HCT116 (cell line): ENCODE results near the gene HAO2. TPM values are rescaled to one million over a fixed set of nuclear protein-coding genes. Genes with fewer than 3 reads are reported as not detected.

ENCODE experiments used
- ATAC-seq: fragments of 200-7000 bp; cut with Tn5 transposase; 2 replicates; pipeline ENCODE4 v1.9.1; 2020; ENCODE audit warnings: mild to moderate bottlenecking, moderate library complexity
- BruUV-seq: library from RNA; stranded (reverse); fragments of 400-500 nt; replicated peaks from 2 replicates; lab custom pipeline; 2021; lab: Mats Ljungman, UMichigan
- CTCF ChIA-PET: fragments of 300-600 bp; sonication (Branson Sonifier 250); formaldehyde crosslinking; loops from one replicate; lab custom pipeline; 2021; ENCODE audit warnings: antibody characterized with exemption; lab: Charles Lee
- POLR2A ChIA-PET: fragments of 300-600, 350-600 bp; sonication (Branson Sonifier 250); formaldehyde crosslinking; loops from one replicate; lab custom pipeline; 2021; ENCODE audit warnings: antibody characterized with exemption; lab: Charles Lee
- RAD21 ChIA-PET, 2 experiments: fragments of 300-600 bp; sonication (Branson Sonifier 250); formaldehyde crosslinking; loops; one replicate each; lab custom pipeline; 2023; ENCODE audit warnings: low total read pairs in 2 of 2; ENCODE audit not compliant: uncharacterized antibody in 2 of 2, unreplicated experiment in 2 of 2, low non-redundant PET in 1 of 2; lab: Charles Lee
- DNase-seq: peaks from one replicate; pipeline ENCODE4 v3.0.0-alpha.2; 2010; ENCODE audit warnings: low read depth, low spot score
- H2AFZ ChIP-seq: fragments of 200-600 bp; shearing (Covaris generic), sonication (generic); 2 replicates; pipeline ENCODE4 v1.6.1; 2017; ENCODE audit warnings: low read depth, mixed run types, mixed read lengths, antibody characterized with exemption, low read length; ENCODE audit not compliant: poor library complexity, severe bottlenecking
- H3K27ac ChIP-seq: 2 replicates; pipeline ENCODE4 v1.5.1; 2012; ENCODE audit warnings: low read depth, low read length
- H3K27me3 ChIP-seq: fragments of 200-600 bp; sonication (generic); 2 replicates; pipeline ENCODE4 v1.6.1; 2016; ENCODE audit warnings: mixed run types, low read length, mixed read lengths; ENCODE audit not compliant: insufficient read depth
- H3K36me3 ChIP-seq, 2 experiments: fragments of 200-500 bp in 1 of 2; fragments of 200-600 bp in 1 of 2; sonication (Bioruptor generic) in 1 of 2; sonication (generic) in 1 of 2; 2 replicates each; pipeline versions ENCODE4 v1.5.1 to v1.6.1; 2014 to 2016; ENCODE audit warnings: low read length in 2 of 2, inconsistent platforms in 1 of 2, mixed read lengths in 1 of 2, mixed run types in 1 of 2; ENCODE audit not compliant: insufficient read depth in 2 of 2, control insufficient read depth in 1 of 2
- H3K4me1 ChIP-seq, 2 experiments: fragments of 200-600 bp in 1 of 2; sonication (generic) in 1 of 2; 2 replicates each; pipeline versions ENCODE4 v1.5.1 to v1.6.1; 2012 to 2017; ENCODE audit warnings: low read length in 2 of 2, inconsistent platforms in 1 of 2, mild to moderate bottlenecking in 1 of 2, mixed read lengths in 1 of 2, mixed run types in 1 of 2, moderate library complexity in 1 of 2; ENCODE audit not compliant: insufficient read depth in 2 of 2, control insufficient read depth in 1 of 2
- H3K4me2 ChIP-seq: fragments of 200-600 bp; sonication (generic); 2 replicates; pipeline ENCODE4 v1.6.1; 2017; ENCODE audit warnings: mixed run types, low read length, mixed read lengths
- H3K4me3 ChIP-seq, 2 experiments: fragments of 200-600 bp in 1 of 2; sonication (generic) in 1 of 2; replicated peaks in 1 of 2; 2 replicates each; pipeline ENCODE4 v1.5.1; 2011 to 2016; ENCODE audit warnings: low read length in 2 of 2, control low read depth in 1 of 2, low read depth in 1 of 2, mild to moderate bottlenecking in 1 of 2, mixed read lengths in 1 of 2, mixed run types in 1 of 2
- H3K79me2 ChIP-seq: fragments of 200-600 bp; sonication (generic); 2 replicates; pipeline ENCODE4 v1.6.1; 2017; ENCODE audit warnings: mild to moderate bottlenecking, mixed run types, low read length, moderate library complexity, mixed read lengths; ENCODE audit not compliant: insufficient read depth
- H3K9ac ChIP-seq: fragments of 200-600 bp; sonication (generic); 2 replicates; pipeline ENCODE4 v1.6.1; 2016; ENCODE audit warnings: low read length, mixed read lengths
- H3K9me2 ChIP-seq: fragments of 200-600 bp; sonication (generic), shearing (Covaris generic); 2 replicates; pipeline ENCODE4 v1.6.1; 2017; ENCODE audit warnings: mixed run types, mild to moderate bottlenecking, moderate library complexity; ENCODE audit not compliant: insufficient read depth
- H3K9me3 ChIP-seq, 2 experiments: fragments of 200-500 bp in 1 of 2; fragments of 200-600 bp in 1 of 2; sonication (Bioruptor generic) in 1 of 2; sonication (generic) in 1 of 2; 2 replicates each; pipeline ENCODE4 v1.6.1; 2014 to 2017; ENCODE audit warnings: low read length in 2 of 2, mixed read lengths in 2 of 2, inconsistent platforms in 1 of 2, low read depth in 1 of 2, mild to moderate bottlenecking in 1 of 2, mixed run types in 1 of 2, moderate library complexity in 1 of 2; ENCODE audit not compliant: control insufficient read depth in 1 of 2, insufficient read depth in 1 of 2
- H4K20me1 ChIP-seq: fragments of 200-600 bp; sonication (generic), shearing (Covaris generic); 2 replicates; pipeline ENCODE4 v1.6.1; 2017; ENCODE audit warnings: mixed run types, mild to moderate bottlenecking, moderate library complexity; ENCODE audit not compliant: insufficient read depth
- CBX3 ChIP-seq: IDR thresholded peaks from 2 replicates; pipeline ENCODE4 v1.6.1; 2012; ENCODE audit warnings: low read depth
- CEBPB ChIP-seq: IDR thresholded peaks from 2 replicates; pipeline ENCODE4 v1.6.1; 2012; ENCODE audit warnings: low read depth
- ELF1 ChIP-seq: IDR thresholded peaks from 2 replicates; pipeline ENCODE4 v1.6.1; 2012; ENCODE audit warnings: low read depth, borderline replicate concordance
- EZH2 ChIP-seq: fragments of 200-600 bp; sonication (generic); IDR thresholded peaks from 2 replicates; pipeline ENCODE4 v1.6.1; 2017; ENCODE audit warnings: antibody characterized with exemption, mixed run types
- EZH2phosphoT487 ChIP-seq: fragments of 200-600 bp; IDR thresholded peaks from 2 replicates; pipeline ENCODE4 v1.6.1; 2018; ENCODE audit warnings: antibody characterized with exemption, borderline replicate concordance
- FOSL1 ChIP-seq: IDR thresholded peaks from 2 replicates; pipeline ENCODE4 v1.6.1; 2012; ENCODE audit warnings: low read depth
- JUND ChIP-seq: IDR thresholded peaks from 2 replicates; pipeline ENCODE4 v1.6.1; 2012
- POLR2A ChIP-seq: IDR thresholded peaks from 2 replicates; pipeline ENCODE4 v1.7.0; 2011; ENCODE audit warnings: borderline replicate concordance; ENCODE audit not compliant: insufficient read depth, insufficient read length; ENCODE audit errors: extremely low read depth
- POLR2AphosphoS5 ChIP-seq: IDR thresholded peaks from 2 replicates; pipeline ENCODE4 v1.6.1; 2011; ENCODE audit warnings: mild to moderate bottlenecking, low read depth, low read length, moderate library complexity
- SIN3A ChIP-seq: IDR thresholded peaks from 2 replicates; pipeline ENCODE4 v1.6.1; 2012; ENCODE audit warnings: low read depth
- SP1 ChIP-seq: IDR thresholded peaks from 2 replicates; pipeline ENCODE4 v1.6.1; 2012; ENCODE audit warnings: low read depth
- SRF ChIP-seq: IDR thresholded peaks from 2 replicates; pipeline ENCODE4 v1.6.1; 2012; ENCODE audit warnings: low read depth
- TCF7L2 ChIP-seq: IDR thresholded peaks from 2 replicates; pipeline ENCODE4 v1.7.0; 2011; ENCODE audit warnings: borderline replicate concordance, inconsistent platforms; ENCODE audit not compliant: insufficient read depth, insufficient read length; ENCODE audit errors: extremely low read depth
- YY1 ChIP-seq: IDR thresholded peaks from 2 replicates; pipeline ENCODE4 v1.6.1; 2011; ENCODE audit warnings: low read length, low read depth, moderate library complexity, mild to moderate bottlenecking; ENCODE audit not compliant: insufficient replicate concordance; ENCODE audit errors: extremely low read depth
- intact Hi-C: fragments of 100-400 bp; cut with micrococcal nuclease; formaldehyde crosslinking; loops from 2 replicates; pipeline ENCODE4 v1.10.0; 2022
- total RNA-seq: library from RNA; stranded (reverse); gene quantifications from one replicate; pipeline ENCODE4 v1.2.1, GENCODE V29; 2021; ENCODE audit not compliant: unreplicated experiment
- TF ChIP-seq, protein P1 (sequence below): IDR thresholded peaks from 2 replicates; pipeline ENCODE4 v1.6.1; 2012
- TF ChIP-seq, protein P2 (sequence below): IDR thresholded peaks from 2 replicates; pipeline ENCODE4 v1.6.1; 2012
- TF ChIP-seq, protein P3 (sequence below), 3 experiments: fragments of 200-600 bp in 1 of 3; sonication (generic) in 1 of 3; IDR thresholded peaks in 2 of 3; conservative IDR thresholded peaks in 1 of 3; 2 replicates each; pipeline ENCODE4 v1.5.1; 2012 to 2017; ENCODE audit warnings: low read depth in 2 of 3, low read length in 2 of 3, antibody characterized with exemption in 1 of 3, borderline replicate concordance in 1 of 3, control low read depth in 1 of 3, mild to moderate bottlenecking in 1 of 3, mixed read lengths in 1 of 3, mixed run types in 1 of 3, moderate library complexity in 1 of 3; ENCODE audit not compliant: insufficient read depth in 1 of 3

HAO2 gene
- total RNA-seq, 1 experiment from 2014 or later: not detected

DNA sequence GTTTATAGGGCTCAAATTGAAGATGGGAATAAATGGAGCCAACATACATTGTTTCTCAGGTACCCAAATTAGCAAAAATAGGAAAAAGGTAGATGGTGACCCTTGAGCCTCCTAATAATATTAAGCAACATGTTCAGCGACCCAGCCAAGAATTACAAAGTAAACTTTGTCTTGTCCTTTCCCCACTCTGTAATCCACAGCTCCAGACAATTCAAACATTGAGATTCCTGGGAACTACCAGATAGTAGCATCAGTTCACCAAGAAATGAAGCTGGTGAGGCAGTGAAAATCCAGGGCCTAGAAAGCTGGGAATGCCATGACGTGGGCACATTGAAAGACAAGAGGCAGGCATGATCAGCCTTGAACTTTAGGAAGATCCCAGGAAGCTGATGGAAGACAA, 11.7 kb downstream of the HAO2 start:
- POLR2A ChIA-PET: no interaction called here
- intact Hi-C loops: no loop called here
- no peak for DNase-seq
- Histone ChIP-seq H3K9me3 (no peaks in the 10 kb centered on the region), H2AFZ (no peak overlapping the region), H3K4me2 (no peak overlapping the region), H3K9ac (no peak overlapping the region), H3K27ac (no peak overlapping the region), H3K27me3 (no peaks in the 10 kb centered on the region), H3K79me2 (no peaks in the 10 kb centered on the region), H3K4me3 (no peak overlapping the region), H4K20me1 (no peaks in the 10 kb centered on the region), H3K36me3 (no peaks in the 10 kb centered on the region), H3K4me1 (no peaks in the 10 kb centered on the region), H3K9me2 (no peaks in the 10 kb centered on the region)
- ATAC-seq: no peak
- RAD21 ChIA-PET: no interaction called here
- TF ChIP-seq SP1 (no peak), POLR2A (no peak), EZH2phosphoT487 (no peak), CBX3 (no peak), JUND (no peak), POLR2AphosphoS5 (no peak), EZH2 (no peak)
- TF ChIP-seq, protein P1, sequence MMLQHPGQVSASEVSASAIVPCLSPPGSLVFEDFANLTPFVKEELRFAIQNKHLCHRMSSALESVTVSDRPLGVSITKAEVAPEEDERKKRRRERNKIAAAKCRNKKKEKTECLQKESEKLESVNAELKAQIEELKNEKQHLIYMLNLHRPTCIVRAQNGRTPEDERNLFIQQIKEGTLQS: no peak
- CTCF ChIA-PET: interaction anchor here (1.1 kb wide), 1 partner anchor 105 kb away, joined by 3 read pairs; no protein-coding TSS in a partner anchor
- no TSS peak for BruUV-seq

DNA sequence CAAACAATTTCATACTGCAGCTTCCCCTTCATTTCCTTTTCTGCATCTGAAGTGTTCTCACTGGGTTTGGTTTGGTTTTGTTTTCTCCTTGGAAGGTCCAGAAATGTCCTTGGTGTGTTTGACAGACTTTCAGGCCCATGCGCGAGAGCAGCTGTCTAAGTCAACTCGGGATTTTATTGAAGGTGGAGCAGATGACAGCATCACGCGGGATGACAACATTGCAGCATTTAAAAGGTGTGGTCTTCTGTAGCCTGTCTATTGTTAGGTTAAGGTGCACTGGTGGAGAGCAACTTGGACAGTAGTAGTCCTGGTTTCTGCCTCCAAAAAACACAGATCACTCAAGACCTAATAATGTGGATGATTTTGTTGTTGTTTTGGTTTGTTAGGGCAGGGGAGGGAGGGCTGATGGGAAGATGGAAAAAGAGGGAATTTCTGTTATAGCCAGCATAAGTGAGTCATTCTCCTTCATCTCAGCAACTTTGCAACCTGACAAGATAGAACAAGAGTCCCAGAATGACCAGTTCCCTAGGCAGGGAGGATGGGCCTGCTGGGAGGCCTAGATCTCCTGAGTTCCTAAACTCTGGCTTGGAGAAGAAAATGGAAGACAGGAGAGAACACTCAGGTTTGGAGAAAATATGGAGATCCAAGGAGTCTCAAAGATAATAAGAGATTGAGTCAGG, 12.5 kb downstream of the HAO2 start:
- Histone ChIP-seq H3K9me2 (no peaks in the 10 kb centered on the region), H3K4me3 (no peak overlapping the region), H3K4me1 (no peaks in the 10 kb centered on the region), H3K27me3 (no peaks in the 10 kb centered on the region), H3K36me3 (no peaks in the 10 kb centered on the region), H2AFZ (no peak overlapping the region), H3K27ac (no peak overlapping the region), H3K9me3 (no peaks in the 10 kb centered on the region), H3K4me2 (no peak overlapping the region), H4K20me1 (no peaks in the 10 kb centered on the region), H3K9ac (no peak overlapping the region), H3K79me2 (no peaks in the 10 kb centered on the region)
- ChIA-PET POLR2A (no interaction called here), CTCF (interaction anchor here (1.1 kb wide), 1 partner anchor 106 kb away, joined by 3 read pairs; no protein-coding TSS in a partner anchor), RAD21 (no interaction called here)
- DNase-seq: no peak
- no TSS peak for BruUV-seq
- ATAC-seq: no peak
- intact Hi-C loops: no loop called here
- TF ChIP-seq, protein P2, sequence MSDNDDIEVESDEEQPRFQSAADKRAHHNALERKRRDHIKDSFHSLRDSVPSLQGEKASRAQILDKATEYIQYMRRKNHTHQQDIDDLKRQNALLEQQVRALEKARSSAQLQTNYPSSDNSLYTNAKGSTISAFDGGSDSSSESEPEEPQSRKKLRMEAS: no peak
- TF ChIP-seq CEBPB (no peak), EZH2phosphoT487 (no peak), TCF7L2 (no peak), SRF (no peak), FOSL1 (no peak), POLR2AphosphoS5 (no peak), YY1 (no peak), SIN3A (no peak), ELF1 (no peak)
- TF ChIP-seq, protein P3, sequence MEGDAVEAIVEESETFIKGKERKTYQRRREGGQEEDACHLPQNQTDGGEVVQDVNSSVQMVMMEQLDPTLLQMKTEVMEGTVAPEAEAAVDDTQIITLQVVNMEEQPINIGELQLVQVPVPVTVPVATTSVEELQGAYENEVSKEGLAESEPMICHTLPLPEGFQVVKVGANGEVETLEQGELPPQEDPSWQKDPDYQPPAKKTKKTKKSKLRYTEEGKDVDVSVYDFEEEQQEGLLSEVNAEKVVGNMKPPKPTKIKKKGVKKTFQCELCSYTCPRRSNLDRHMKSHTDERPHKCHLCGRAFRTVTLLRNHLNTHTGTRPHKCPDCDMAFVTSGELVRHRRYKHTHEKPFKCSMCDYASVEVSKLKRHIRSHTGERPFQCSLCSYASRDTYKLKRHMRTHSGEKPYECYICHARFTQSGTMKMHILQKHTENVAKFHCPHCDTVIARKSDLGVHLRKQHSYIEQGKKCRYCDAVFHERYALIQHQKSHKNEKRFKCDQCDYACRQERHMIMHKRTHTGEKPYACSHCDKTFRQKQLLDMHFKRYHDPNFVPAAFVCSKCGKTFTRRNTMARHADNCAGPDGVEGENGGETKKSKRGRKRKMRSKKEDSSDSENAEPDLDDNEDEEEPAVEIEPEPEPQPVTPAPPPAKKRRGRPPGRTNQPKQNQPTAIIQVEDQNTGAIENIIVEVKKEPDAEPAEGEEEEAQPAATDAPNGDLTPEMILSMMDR (IDR thresholded peaks at IDR 0.05 in 2 of 3, conservative IDR thresholded peaks at IDR 0.05 in 1 of 3; ENCODE audit: borderline replicate concordance in 1 of 3, insufficient read depth in 1 of 3, low read depth in 2 of 3, low read length in 2 of 3): no peak
